PC-9 (cell line): ENCODE results near the gene SACM1L. TPM values are rescaled to one million over a fixed set of nuclear protein-coding genes. Genes with fewer than 3 reads are reported as not detected.

ENCODE experiments used
- BruUV-seq: library from RNA; stranded (reverse); fragments of 400-500 nt; replicated peaks from 2 replicates; lab custom pipeline; 2021; lab: Mats Ljungman, UMichigan
- CTCF ChIA-PET: fragments of 300-600 bp; sonication (Branson Sonifier 250); formaldehyde crosslinking; loops from one replicate; lab custom pipeline; 2022; ENCODE audit warnings: antibody characterized with exemption; lab: Charles Lee
- POLR2A ChIA-PET: fragments of 300-600 bp; sonication (Branson Sonifier 250); formaldehyde crosslinking; loops from one replicate; lab custom pipeline; 2022; ENCODE audit warnings: antibody characterized with exemption; ENCODE audit not compliant: unreplicated experiment; lab: Charles Lee
- DNase-seq, 2 experiments: peaks; one replicate each; pipeline versions ENCODE4 v3.0.0 to v3.0.0-alpha.2; 2015 to 2022; ENCODE audit warnings: mixed read lengths in 1 of 2
- H2AFZ ChIP-seq: fragments of 200-600 bp; sonication (generic); 2 replicates; pipeline ENCODE4 v1.8.1; 2017; ENCODE audit warnings: antibody characterized with exemption
- H3F3A ChIP-seq: fragments of 200-600 bp; sonication (generic); 2 replicates; pipeline ENCODE4 v1.8.1; 2017; ENCODE audit warnings: antibody characterized with exemption, mild to moderate bottlenecking, low read depth; ENCODE audit not compliant: insufficient read depth
- H3K27ac ChIP-seq: fragments of 200-600 bp; sonication (generic); 2 replicates; pipeline ENCODE4 v1.6.1; 2016; ENCODE audit warnings: mixed run types
- H3K27me3 ChIP-seq: fragments of 200-600 bp; sonication (generic); 2 replicates; pipeline ENCODE4 v1.6.1; 2016; ENCODE audit warnings: low read depth, mixed run types; ENCODE audit not compliant: insufficient read depth
- H3K36me3 ChIP-seq: fragments of 200-600 bp; sonication (generic); 2 replicates; pipeline ENCODE4 v1.6.1; 2016; ENCODE audit warnings: low read depth, mixed run types
- H3K4me1 ChIP-seq: fragments of 200-600 bp; sonication (generic); replicated peaks from 2 replicates; pipeline ENCODE4 v1.6.1; 2016; ENCODE audit warnings: mixed run types; ENCODE audit not compliant: insufficient read depth
- H3K4me2 ChIP-seq: fragments of 200-600 bp; sonication (generic); 2 replicates; pipeline ENCODE4 v1.6.1; 2017; ENCODE audit warnings: mixed run types
- H3K4me3 ChIP-seq: fragments of 200-600 bp; sonication (generic); 2 replicates; pipeline ENCODE4 v1.6.1; 2016; ENCODE audit warnings: mixed run types
- H3K79me2 ChIP-seq: fragments of 200-600 bp; sonication (generic); 2 replicates; pipeline ENCODE4 v1.6.1; 2017; ENCODE audit warnings: low read depth, mixed run types
- H3K9me2 ChIP-seq: fragments of 200-600 bp; sonication (generic); 2 replicates; pipeline ENCODE4 v1.8.1; 2017; ENCODE audit warnings: mild to moderate bottlenecking; ENCODE audit not compliant: insufficient read depth
- H3K9me3 ChIP-seq: fragments of 200-600 bp; sonication (generic); 2 replicates; pipeline ENCODE4 v1.8.1; 2016; ENCODE audit warnings: low read depth; ENCODE audit not compliant: insufficient read depth
- H4K20me1 ChIP-seq: fragments of 200-600 bp; sonication (generic); 2 replicates; pipeline ENCODE4 v1.8.1; 2017; ENCODE audit not compliant: insufficient read depth
- CTCF ChIP-seq: fragments of 200-600 bp; sonication (generic); conservative IDR thresholded peaks from 2 replicates; pipeline ENCODE4 v1.6.1; 2017; ENCODE audit warnings: mixed run types, antibody characterized with exemption, mild to moderate bottlenecking, moderate library complexity
- EZH2 ChIP-seq: fragments of 200-600 bp; sonication (generic); IDR thresholded peaks from 2 replicates; pipeline ENCODE4 v1.8.0; 2017; ENCODE audit warnings: antibody characterized with exemption, low read depth
- intact Hi-C: fragments of 100-400 bp; cut with micrococcal nuclease; formaldehyde crosslinking; loops from one replicate; pipeline ENCODE4 v1.10.0; 2022; ENCODE audit not compliant: unreplicated experiment
- total RNA-seq: library from RNA; stranded (reverse); gene quantifications from 2 replicates; pipeline ENCODE4 v1.2.3, GENCODE V29; 2021

Gene SACM1L
- total RNA-seq, 1 experiment from 2014 or later: 33.9 TPM

GRCh38 chr3:45772341-45773035 lies 83.3 kb downstream of the SACM1L start:
- Histone ChIP-seq H4K20me1 (no peaks in the 10 kb centered on the region), H3K4me2 (no peak overlapping the region), H3K4me1 (peaks cover 9% of the 10 kb centered on the region; the same call in 1 of the 2 replicates), H3K27me3 (no peaks in the 10 kb centered on the region), H3K9me3 (no peaks in the 10 kb centered on the region), H3K79me2 (no peaks in the 10 kb centered on the region), H3K36me3 (no peaks in the 10 kb centered on the region), H3K4me3 (no peak overlapping the region), H3F3A (no peaks in the 10 kb centered on the region), H2AFZ (no peak overlapping the region), H3K9me2 (no peaks in the 10 kb centered on the region), H3K27ac (no peak overlapping the region)
- no TSS peak for BruUV-seq
- TF ChIP-seq CTCF (no peak), EZH2 (no peak)
- intact Hi-C loops: no loop called here
- DNase-seq: no peak
- ChIA-PET CTCF (no interaction called here), POLR2A (no interaction called here)

- intact Hi-C loops: no loop called here
- Histone ChIP-seq H2AFZ (no peak overlapping the region), H3K9me2 (no peaks in the 10 kb centered on the region), H4K20me1 (no peaks in the 10 kb centered on the region), H3K27ac (no peak overlapping the region), H3K4me2 (no peak overlapping the region), H3K4me3 (no peak overlapping the region), H3K27me3 (no peaks in the 10 kb centered on the region), H3K9me3 (no peaks in the 10 kb centered on the region), H3F3A (no peaks in the 10 kb centered on the region), H3K36me3 (no peaks in the 10 kb centered on the region), H3K4me1 (peaks cover 9% of the 10 kb centered on the region; the same call in 1 of the 2 replicates), H3K79me2 (no peaks in the 10 kb centered on the region)
- TF ChIP-seq CTCF (no peak), EZH2 (no peak)
- CTCF ChIA-PET: no interaction called here
- POLR2A ChIA-PET: no interaction called here
- DNase-seq: no peak
- no TSS peak for BruUV-seq
Measured at GRCh38 chr3:45773072-45773471, 83.9 kb downstream of the SACM1L start.

GRCh38 chr3:45773714-45774449 lies 84.7 kb downstream of the SACM1L start:
- Histone ChIP-seq H3K9me2 (no peaks in the 10 kb centered on the region), H3K9me3 (no peaks in the 10 kb centered on the region), H3F3A (no peaks in the 10 kb centered on the region), H3K27ac (no peak overlapping the region), H3K4me1 (peaks cover 9% of the 10 kb centered on the region; the same call in 1 of the 2 replicates), H3K4me2 (no peak overlapping the region), H2AFZ (no peak overlapping the region), H4K20me1 (no peaks in the 10 kb centered on the region), H3K36me3 (no peaks in the 10 kb centered on the region), H3K4me3 (no peak overlapping the region), H3K27me3 (no peaks in the 10 kb centered on the region), H3K79me2 (no peaks in the 10 kb centered on the region)
- DNase-seq: peak in 1 of 2 experiments; percentile 8
- TF ChIP-seq CTCF (no peak), EZH2 (no peak)
- ChIA-PET CTCF (no interaction called here), POLR2A (no interaction called here)
- intact Hi-C loops: no loop called here
- BruUV-seq: no TSS peak
